Brain microvascular endothelial cell (primary cell): ENCODE results near the gene ACAA2.
A peak's percentile ranks its signal among the peaks of the same experiment; 100 is the strongest.
"Not testable (repeated sequence)": the region's sequence is repeated elsewhere in the genome, so short reads cannot be mapped to it uniquely, and the experiment has no call there.

Source experiments
- DNase-seq: peaks from one replicate; pipeline ENCODE4 v3.0.0-alpha.2; 2020
- H3K27ac ChIP-seq: fragments of 250-450 bp; sonication (Bioruptor Pico); 2 replicates; pipeline ENCODE4 v1.5.1; 2020; ENCODE audit warnings: mild to moderate bottlenecking, moderate library complexity
- H3K27me3 ChIP-seq: fragments of 250-450 bp; sonication (Bioruptor Pico); replicated peaks from 2 replicates; pipeline ENCODE4 v1.5.1; 2020; ENCODE audit warnings: mild to moderate bottlenecking
- H3K36me3 ChIP-seq: fragments of 250-450 bp; sonication (Bioruptor Pico); replicated peaks from 2 replicates; pipeline ENCODE4 v1.5.1; 2020; ENCODE audit warnings: mild to moderate bottlenecking
- H3K4me3 ChIP-seq: 2 replicates; pipeline ENCODE4 v1.5.1; 2011; ENCODE audit warnings: low read depth, mild to moderate bottlenecking, control low read depth, low read length, moderate library complexity
- in situ Hi-C: cut with HindIII; loops from 2 replicates; pipeline ENCODE4 v1.10.0; 2017; ENCODE audit warnings: low sequenced_read_pairs, low pct_ligation_motif_present
- TF ChIP-seq, protein P1 (sequence below): IDR thresholded peaks from 2 replicates; pipeline ENCODE4 v1.5.1; 2011; ENCODE audit warnings: low read depth, mild to moderate bottlenecking, moderate library complexity, low read length, control low read depth, inconsistent platforms; ENCODE audit errors: missing control alignments

The ACAA2 gene

GRCh38 chr18:49812286-49813068, 856 bp downstream of the ACAA2 start:
- no peak overlapping the region for H3K27ac ChIP-seq
- DNase-seq: no peak
- no peaks in the 10 kb centered on the region for H3K36me3 ChIP-seq
- H3K4me3 ChIP-seq: peak overlapping the region; percentile 85
- H3K27me3 ChIP-seq: no peaks in the 10 kb centered on the region
- in situ Hi-C loops: no loop called here
- TF ChIP-seq, protein P1, sequence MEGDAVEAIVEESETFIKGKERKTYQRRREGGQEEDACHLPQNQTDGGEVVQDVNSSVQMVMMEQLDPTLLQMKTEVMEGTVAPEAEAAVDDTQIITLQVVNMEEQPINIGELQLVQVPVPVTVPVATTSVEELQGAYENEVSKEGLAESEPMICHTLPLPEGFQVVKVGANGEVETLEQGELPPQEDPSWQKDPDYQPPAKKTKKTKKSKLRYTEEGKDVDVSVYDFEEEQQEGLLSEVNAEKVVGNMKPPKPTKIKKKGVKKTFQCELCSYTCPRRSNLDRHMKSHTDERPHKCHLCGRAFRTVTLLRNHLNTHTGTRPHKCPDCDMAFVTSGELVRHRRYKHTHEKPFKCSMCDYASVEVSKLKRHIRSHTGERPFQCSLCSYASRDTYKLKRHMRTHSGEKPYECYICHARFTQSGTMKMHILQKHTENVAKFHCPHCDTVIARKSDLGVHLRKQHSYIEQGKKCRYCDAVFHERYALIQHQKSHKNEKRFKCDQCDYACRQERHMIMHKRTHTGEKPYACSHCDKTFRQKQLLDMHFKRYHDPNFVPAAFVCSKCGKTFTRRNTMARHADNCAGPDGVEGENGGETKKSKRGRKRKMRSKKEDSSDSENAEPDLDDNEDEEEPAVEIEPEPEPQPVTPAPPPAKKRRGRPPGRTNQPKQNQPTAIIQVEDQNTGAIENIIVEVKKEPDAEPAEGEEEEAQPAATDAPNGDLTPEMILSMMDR: no peak

GRCh38 chr18:49811151-49811938, 2.0 kb downstream of the ACAA2 start:
- Histone ChIP-seq H3K4me3 (no peak overlapping the region), H3K36me3 (no peaks in the 10 kb centered on the region), H3K27ac (no peak overlapping the region), H3K27me3 (no peaks in the 10 kb centered on the region)
- no peak for DNase-seq
- in situ Hi-C loops: no loop called here
- TF ChIP-seq, protein P1: no peak

- H3K27ac ChIP-seq, DNase-seq, in situ Hi-C loops, H3K36me3 ChIP-seq, H3K4me3 ChIP-seq, H3K27me3 ChIP-seq: not testable (repeated sequence)
These were observed 4.7 kb downstream of the ACAA2 start for GRCh38 chr18:49808553-49809191.

DNA sequence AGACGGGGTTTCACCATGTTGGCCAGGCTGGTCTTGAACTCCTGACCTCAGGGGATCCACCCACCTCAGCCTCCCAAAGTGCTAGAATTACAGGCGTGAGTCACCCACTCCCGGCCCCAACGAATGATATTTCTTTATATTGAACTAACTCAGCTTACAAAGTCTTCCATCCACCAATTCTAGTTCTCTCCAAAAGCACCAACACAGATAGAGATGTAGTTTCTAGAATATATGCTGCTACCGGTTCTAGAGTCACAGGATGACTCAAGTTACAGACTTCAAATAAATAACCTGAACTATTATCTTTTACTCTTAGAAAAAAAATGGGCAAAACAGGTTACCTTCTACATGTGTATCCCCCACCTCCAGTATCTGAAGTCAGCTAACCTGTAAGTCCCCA, 9.2 kb downstream of the ACAA2 start:
- Histone ChIP-seq H3K27me3 (no peaks in the 10 kb centered on the region), H3K36me3 (no peaks in the 10 kb centered on the region), H3K4me3 (no peak overlapping the region), H3K27ac (no peak overlapping the region)
- no peak for DNase-seq
- TF ChIP-seq, protein P1: no peak
- in situ Hi-C loops: no loop called here

DNA sequence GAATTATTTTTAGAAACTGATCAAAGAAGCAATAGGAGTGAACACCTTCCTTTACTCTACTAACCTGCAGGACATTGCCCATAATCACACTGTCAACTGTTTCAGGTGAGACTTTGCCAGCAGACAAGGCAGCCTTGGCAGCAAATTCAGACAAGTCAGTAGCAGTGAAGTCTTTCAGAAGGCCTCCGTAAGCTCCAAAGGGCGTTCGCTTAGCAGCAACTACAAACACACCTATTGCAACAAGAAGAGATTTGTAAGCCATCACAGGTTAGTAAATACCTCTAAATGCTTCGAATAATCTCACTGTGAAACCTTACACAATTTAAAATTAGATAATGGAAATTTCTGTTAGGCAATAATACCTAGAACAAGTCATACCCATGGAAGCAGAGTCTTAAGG, 10.7 kb downstream of the ACAA2 start:
- in situ Hi-C loops: no loop called here
- Histone ChIP-seq H3K27me3 (no peaks in the 10 kb centered on the region), H3K36me3 (no peaks in the 10 kb centered on the region), H3K4me3 (no peak overlapping the region), H3K27ac (no peak overlapping the region)
- no peak for DNase-seq
- TF ChIP-seq, protein P1: no peak

GRCh38 chr18:49800491-49800890, 12.8 kb downstream of the ACAA2 start:
- H3K27ac ChIP-seq, in situ Hi-C loops, H3K36me3 ChIP-seq, H3K27me3 ChIP-seq, DNase-seq, H3K4me3 ChIP-seq: not testable (repeated sequence)

DNA sequence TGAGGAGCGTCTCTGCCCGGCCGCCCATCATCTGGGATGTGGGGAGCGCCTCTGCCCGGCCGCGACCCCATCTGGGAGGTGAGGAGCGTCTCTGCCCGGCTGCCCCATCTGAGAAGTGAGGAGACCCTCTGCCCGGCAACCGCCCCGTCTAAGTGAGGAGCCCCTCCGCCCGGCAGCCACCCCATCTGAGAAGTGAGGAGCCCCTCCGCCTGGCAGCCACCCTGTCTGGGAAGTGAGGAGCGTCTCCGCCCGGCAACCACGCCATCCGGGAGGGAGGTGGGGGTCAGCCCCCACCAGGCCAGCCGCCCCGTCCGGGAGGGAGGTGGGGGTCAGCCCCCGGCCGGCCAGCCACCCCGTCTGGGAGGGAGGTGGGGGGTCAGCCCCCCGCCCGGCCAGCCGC, 13.5 kb downstream of the ACAA2 start:
- H3K27me3 ChIP-seq, DNase-seq, H3K36me3 ChIP-seq, H3K27ac ChIP-seq, H3K4me3 ChIP-seq, in situ Hi-C loops: not testable (repeated sequence)
